IMR-90 (cell line): ENCODE data around the gene TSPAN16. TPM values are rescaled to one million over a fixed set of nuclear protein-coding genes. Genes with fewer than 3 reads are reported as not detected.

Experiments used
- ATAC-seq: fragments of 200-7000 bp; cut with Tn5 transposase; 2 replicates; pipeline ENCODE4 v1.9.1; 2020; ENCODE audit warnings: low read depth, mild to moderate bottlenecking, moderate library complexity
- BruUV-seq: library from RNA; stranded (reverse); fragments of 400-500 nt; replicated peaks from 2 replicates; lab custom pipeline; 2021; lab: Mats Ljungman, UMichigan
- CTCF ChIA-PET: fragments of 300-600 bp; formaldehyde crosslinking; extraction: SDS; loops from one replicate; lab custom pipeline; 2021; ENCODE audit warnings: antibody characterized with exemption; lab: Yijun Ruan, JAX
- POLR2A ChIA-PET: fragments of 300-600 bp; sonication (Branson Sonifier 250); formaldehyde crosslinking; loops from one replicate; lab custom pipeline; 2022; ENCODE audit warnings: antibody characterized with exemption; ENCODE audit not compliant: unreplicated experiment; lab: Charles Lee
- DNase-seq: peaks from one replicate; pipeline ENCODE4 v3.0.0; 2013
- H2AFZ ChIP-seq: replicated peaks from 2 replicates; pipeline ENCODE3; 2013; ENCODE audit warnings: low read length, mild to moderate bottlenecking; ENCODE audit not compliant: poor library complexity
- H2AK5ac ChIP-seq: 2 replicates; pipeline ENCODE4 v1.6.1; 2013; ENCODE audit warnings: low read depth, low read length, inconsistent platforms
- H2AK9ac ChIP-seq: replicated peaks from 2 replicates; pipeline ENCODE3; 2013; ENCODE audit warnings: mild to moderate bottlenecking, low read depth, low read length, moderate library complexity; ENCODE audit not compliant: poor library complexity
- H2BK120ac ChIP-seq: 2 replicates; pipeline ENCODE4 v1.6.1; 2013; ENCODE audit warnings: low read depth, low read length, inconsistent platforms
- H2BK15ac ChIP-seq: 3 replicates; pipeline ENCODE4 v1.6.1; 2013; ENCODE audit warnings: low read depth, low read length, inconsistent platforms
- H2BK20ac ChIP-seq: 2 replicates; pipeline ENCODE4 v1.6.1; 2013; ENCODE audit warnings: low read depth, mild to moderate bottlenecking, inconsistent platforms, low read length, moderate library complexity
- H2BK5ac ChIP-seq: 2 replicates; pipeline ENCODE4 v1.6.1; 2013; ENCODE audit warnings: mild to moderate bottlenecking, low read depth, low read length, inconsistent platforms; ENCODE audit not compliant: poor library complexity, severe bottlenecking
- H3K14ac ChIP-seq: replicated peaks from 2 replicates; pipeline ENCODE4 v1.6.1; 2013; ENCODE audit warnings: low read depth, low read length, inconsistent platforms
- H3K18ac ChIP-seq: 2 replicates; pipeline ENCODE4 v1.6.1; 2013; ENCODE audit warnings: low read depth, low read length, control low read depth
- H3K23ac ChIP-seq: 2 replicates; pipeline ENCODE4 v1.6.1; 2013; ENCODE audit warnings: low read depth, low read length, inconsistent platforms
- H3K27ac ChIP-seq: 2 replicates; pipeline ENCODE4 v1.5.1; 2013; ENCODE audit warnings: mild to moderate bottlenecking, control low read depth, low read length; ENCODE audit not compliant: insufficient read depth
- H3K27me3 ChIP-seq: 2 replicates; pipeline ENCODE4 v1.6.1; 2013; ENCODE audit warnings: low read length; ENCODE audit not compliant: control insufficient read depth, insufficient read depth
- H3K36me3 ChIP-seq: 2 replicates; pipeline ENCODE4 v1.6.1; 2013; ENCODE audit warnings: low read length, mixed read lengths; ENCODE audit not compliant: control insufficient read depth, insufficient read depth
- H3K4ac ChIP-seq: 2 replicates; pipeline ENCODE4 v1.6.1; 2013; ENCODE audit warnings: low read depth, low read length, inconsistent platforms
- H3K4me1 ChIP-seq: 2 replicates; pipeline ENCODE4 v1.6.1; 2013; ENCODE audit warnings: low read length, mixed read lengths; ENCODE audit not compliant: control insufficient read depth, insufficient read depth
- H3K4me2 ChIP-seq: 2 replicates; pipeline ENCODE4 v1.6.1; 2013; ENCODE audit warnings: low read depth, mild to moderate bottlenecking, control low read depth, low read length, moderate library complexity
- H3K4me3 ChIP-seq: 2 replicates; pipeline ENCODE4 v1.5.1; 2013; ENCODE audit warnings: low read depth, mild to moderate bottlenecking, control low read depth, low read length, moderate library complexity; ENCODE audit not compliant: insufficient read depth
- H3K56ac ChIP-seq: 2 replicates; pipeline ENCODE4 v1.6.1; 2013; ENCODE audit warnings: low read length, inconsistent platforms; ENCODE audit not compliant: insufficient read depth; ENCODE audit errors: extremely low read depth
- H3K79me1 ChIP-seq, 2 experiments: 2 replicates each; pipeline ENCODE4 v1.6.1; 2013; ENCODE audit warnings: low read length in 2 of 2, inconsistent platforms in 1 of 2, low read depth in 1 of 2
- H3K9ac ChIP-seq: 2 replicates; pipeline ENCODE4 v1.6.1; 2013; ENCODE audit warnings: low read depth, low read length, control low read depth
- H3K9me1 ChIP-seq: 2 replicates; pipeline ENCODE4 v1.6.1; 2013; ENCODE audit warnings: low read length, inconsistent platforms; ENCODE audit not compliant: insufficient read depth
- H3K9me3 ChIP-seq: 2 replicates; pipeline ENCODE4 v1.6.1; 2013; ENCODE audit warnings: low read length; ENCODE audit not compliant: control insufficient read depth, insufficient read depth
- H4K20me1 ChIP-seq: 2 replicates; pipeline ENCODE4 v1.6.1; 2013; ENCODE audit warnings: low read length, inconsistent platforms; ENCODE audit not compliant: insufficient read depth
- H4K5ac ChIP-seq: 2 replicates; pipeline ENCODE4 v1.6.1; 2013; ENCODE audit warnings: mild to moderate bottlenecking, low read depth, low read length, control low read depth
- H4K8ac ChIP-seq, 2 experiments: 2 replicates each; pipeline ENCODE4 v1.6.1; 2013; ENCODE audit warnings: low read depth in 2 of 2, low read length in 2 of 2, control low read depth in 1 of 2, inconsistent platforms in 1 of 2
- H4K91ac ChIP-seq: 2 replicates; pipeline ENCODE4 v1.6.1; 2013; ENCODE audit warnings: low read depth, low read length, inconsistent platforms; ENCODE audit not compliant: insufficient read depth
- BHLHE40 ChIP-seq: fragments of 150-350 bp; IDR thresholded peaks from 2 replicates; pipeline ENCODE4 v1.6.1; 2016; ENCODE audit warnings: mild to moderate bottlenecking, low read depth, low read length
- CEBPB ChIP-seq: IDR thresholded peaks from 2 replicates; pipeline ENCODE4 v1.6.1; 2012; ENCODE audit warnings: low read depth, low read length, improper control_type of control experiment
- CHD1 ChIP-seq: IDR thresholded peaks from 2 replicates; pipeline ENCODE4 v1.6.1; 2012; ENCODE audit warnings: low read depth, low read length, improper control_type of control experiment
- FOS ChIP-seq: fragments of 150-350 bp; IDR thresholded peaks from 2 replicates; pipeline ENCODE4 v1.6.1; 2016; ENCODE audit warnings: low read depth, low read length
- MAFK ChIP-seq: IDR thresholded peaks from 2 replicates; pipeline ENCODE4 v1.6.1; 2012; ENCODE audit warnings: low read depth, low read length, improper control_type of control experiment
- MAZ ChIP-seq: IDR thresholded peaks from 2 replicates; pipeline ENCODE4 v1.6.1; 2012; ENCODE audit warnings: low read depth, mild to moderate bottlenecking, low read length, improper control_type of control experiment, moderate library complexity, borderline replicate concordance
- MXI1 ChIP-seq: IDR thresholded peaks from 2 replicates; pipeline ENCODE4 v1.6.1; 2012; ENCODE audit warnings: low read depth, mild to moderate bottlenecking, low read length, moderate library complexity, borderline replicate concordance
- NFE2L2 ChIP-seq: fragments of 150-350 bp; IDR thresholded peaks from 2 replicates; pipeline ENCODE4 v1.6.1; 2016; ENCODE audit warnings: low read depth, mild to moderate bottlenecking, low read length
- POLR2A ChIP-seq: IDR thresholded peaks from 2 replicates; pipeline ENCODE4 v1.6.1; 2012; ENCODE audit warnings: mild to moderate bottlenecking, low read depth, low read length
- RCOR1 ChIP-seq: IDR thresholded peaks from 2 replicates; pipeline ENCODE4 v1.6.1; 2012; ENCODE audit warnings: mild to moderate bottlenecking, low read length, improper control_type of control experiment; ENCODE audit not compliant: insufficient replicate concordance
- RFX5 ChIP-seq: IDR thresholded peaks from 2 replicates; pipeline ENCODE4 v1.8.0; 2012; ENCODE audit warnings: low read depth, mild to moderate bottlenecking, low read length, moderate library complexity
- SMC3 ChIP-seq: fragments of 150-350 bp; IDR thresholded peaks from 2 replicates; pipeline ENCODE4 v1.6.1; 2016; ENCODE audit warnings: low read depth, mild to moderate bottlenecking, antibody characterized with exemption, low read length, moderate library complexity
- WGBS, 2 experiments: methylation state at CpG; one replicate each; pipeline versions ENCODE4 v1.1.5 to v1.1.7; 2013; ENCODE audit warnings: missing lambda C conversion rate in 2 of 2; ENCODE audit not compliant: insufficient read length in 1 of 2; ENCODE audit errors: extremely low coverage in 2 of 2; 5-methylcytosine and 5-hydroxymethylcytosine counted together
- dilution Hi-C: fragments of 300-500 bp; cut with HindIII; formaldehyde crosslinking; loops from one replicate; pipeline ENCODE4 v1.14.3; 2018; ENCODE audit warnings: low sequenced_read_pairs; ENCODE audit not compliant: unreplicated experiment
- in situ Hi-C: fragments of 300-500 bp; cut with MboI; formaldehyde crosslinking; loops from 3 replicates; pipeline ENCODE4 v1.14.3; 2019; ENCODE audit warnings: low sequenced_read_pairs, inconsistent platforms, mixed read lengths
- intact Hi-C: fragments of 100-400 bp; cut with micrococcal nuclease; formaldehyde crosslinking; loops from 2 replicates; pipeline ENCODE4 v1.10.0; 2022
- polyA plus RNA-seq, 3 experiments: library from polyadenylated mRNA; depleted of rRNA; stranded (reverse); fragments of >200 nt; gene quantifications; 2 replicates each; pipeline ENCODE4 v1.2.3, GENCODE V29; 2012; ENCODE audit warnings: low replicate concordance in 1 of 3
- total RNA-seq: library from RNA; depleted of rRNA; stranded (reverse); fragments of >200 nt; gene quantifications from 2 replicates; pipeline ENCODE4 v1.2.3, GENCODE V29; 2012
- TF ChIP-seq, protein P1 (sequence below): fragments of 150-350 bp; IDR thresholded peaks from 2 replicates; pipeline ENCODE4 v1.6.1; 2016; ENCODE audit warnings: low read depth, mild to moderate bottlenecking, low read length, moderate library complexity, borderline replicate concordance
- TF ChIP-seq, protein P2 (sequence below): fragments of 150-350 bp; IDR thresholded peaks from 2 replicates; pipeline ENCODE4 v1.6.1; 2017; ENCODE audit warnings: mild to moderate bottlenecking, antibody characterized with exemption, low read length, low read depth

The TSPAN16 gene
- total and polyA plus RNA-seq, 2 of the 4 experiments (the other 2 are of a cell fraction): not detected

DNA sequence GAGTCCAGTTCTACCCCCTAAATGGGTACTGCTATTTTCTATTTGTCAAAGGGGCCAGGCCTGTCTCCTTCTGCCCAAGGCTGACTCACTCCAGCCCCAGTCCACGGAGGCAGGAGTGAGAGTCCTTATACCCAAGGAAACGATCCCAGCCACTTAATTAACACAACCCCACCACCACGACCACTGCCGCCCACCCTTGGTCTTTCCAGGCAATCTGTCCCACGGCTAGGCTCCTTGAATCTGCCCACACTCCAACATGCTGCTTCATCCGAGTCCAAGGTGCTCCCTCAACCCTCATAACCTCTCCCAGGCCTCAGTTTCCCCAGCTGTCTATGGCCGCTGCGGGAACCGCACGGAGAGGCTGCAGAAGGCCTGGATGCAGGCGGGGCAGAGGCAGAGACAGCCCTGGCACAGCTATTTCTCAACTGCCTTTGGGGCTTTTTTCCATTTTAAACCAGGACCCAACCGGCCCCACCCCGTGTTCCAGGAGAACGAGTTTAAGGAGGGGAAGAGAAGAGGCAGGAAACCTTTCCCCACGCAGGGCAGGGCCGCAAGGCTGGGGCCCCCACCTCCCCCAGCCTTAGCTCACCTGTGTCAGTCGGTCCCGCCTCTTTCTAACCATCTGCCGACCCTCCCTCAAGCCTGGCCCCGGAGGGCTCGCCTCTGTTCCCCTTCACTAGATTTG is 42.8 kb downstream of the TSPAN16 start:
- Histone ChIP-seq H2BK5ac (no peak overlapping the region), H4K8ac (peak overlapping the region; percentile 24 to 51; a peak in 3 of 4 replicates), H3K23ac (no peak overlapping the region), H3K4me2 (peak overlapping the region; percentile 86), H3K27me3 (no peaks in the 10 kb centered on the region), H3K4ac (no peak overlapping the region), H2AFZ (peak overlapping the region; percentile 92), H2BK120ac (no peak overlapping the region), H2AK5ac (peak overlapping the region; percentile 75), H3K4me1 (peaks cover 8% of the 10 kb centered on the region), H3K9ac (peak overlapping the region; percentile 73), H4K5ac (no peak overlapping the region), H2BK15ac (no peak overlapping the region), H3K79me1 (peaks cover 0 to 21% of the 10 kb centered on the region in 2 experiments; a peak in 3 of 4 replicates), H4K91ac (no peak overlapping the region), H3K18ac (no peak overlapping the region; the same call in 1 of the 2 replicates), H3K9me3 (no peaks in the 10 kb centered on the region), H4K20me1 (0 out of 2 replicates have a peak, but pooled peaks cover 3% of the 10 kb centered on the region), H2AK9ac (peak overlapping the region; percentile 66), H3K9me1 (peaks cover 8% of the 10 kb centered on the region), H3K56ac (peak overlapping the region; percentile 7; the same call in 1 of the 2 replicates), H3K14ac (no peak overlapping the region), H2BK20ac (no peak overlapping the region), H3K4me3 (peak overlapping the region; percentile 85), H3K27ac (no peak overlapping the region; the same call in 1 of the 2 replicates), H3K36me3 (peaks cover 21% of the 10 kb centered on the region)
- dilution Hi-C loops (no loop called here), intact Hi-C loops (loop anchor here (1.0 to 2.0 kb wide), 2 partner anchors 14 to 44 kb away; no protein-coding TSS in a partner anchor), in situ Hi-C loops (no loop called here)
- ChIA-PET POLR2A (interaction anchor here (0.6 kb wide), 1 partner anchor 25 kb away, joined by 3 read pairs; no protein-coding TSS in a partner anchor), CTCF (no interaction called here)
- 40% methylated on average over 5 of the region's 21 CpGs; no CpG with 5 or more reads in 1 of the 2 experiments for WGBS, 2 experiments
- no peak for ATAC-seq
- BruUV-seq: no TSS peak
- TF ChIP-seq MAZ: no peak
- TF ChIP-seq MXI1: no peak
- TF ChIP-seq BHLHE40: no peak
- no peak for TF ChIP-seq RFX5
- TF ChIP-seq, protein P1, sequence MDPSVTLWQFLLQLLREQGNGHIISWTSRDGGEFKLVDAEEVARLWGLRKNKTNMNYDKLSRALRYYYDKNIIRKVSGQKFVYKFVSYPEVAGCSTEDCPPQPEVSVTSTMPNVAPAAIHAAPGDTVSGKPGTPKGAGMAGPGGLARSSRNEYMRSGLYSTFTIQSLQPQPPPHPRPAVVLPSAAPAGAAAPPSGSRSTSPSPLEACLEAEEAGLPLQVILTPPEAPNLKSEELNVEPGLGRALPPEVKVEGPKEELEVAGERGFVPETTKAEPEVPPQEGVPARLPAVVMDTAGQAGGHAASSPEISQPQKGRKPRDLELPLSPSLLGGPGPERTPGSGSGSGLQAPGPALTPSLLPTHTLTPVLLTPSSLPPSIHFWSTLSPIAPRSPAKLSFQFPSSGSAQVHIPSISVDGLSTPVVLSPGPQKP: no peak
- TF ChIP-seq MAFK: no peak
- no peak for TF ChIP-seq CHD1
- no peak for TF ChIP-seq POLR2A
- TF ChIP-seq, protein P2, sequence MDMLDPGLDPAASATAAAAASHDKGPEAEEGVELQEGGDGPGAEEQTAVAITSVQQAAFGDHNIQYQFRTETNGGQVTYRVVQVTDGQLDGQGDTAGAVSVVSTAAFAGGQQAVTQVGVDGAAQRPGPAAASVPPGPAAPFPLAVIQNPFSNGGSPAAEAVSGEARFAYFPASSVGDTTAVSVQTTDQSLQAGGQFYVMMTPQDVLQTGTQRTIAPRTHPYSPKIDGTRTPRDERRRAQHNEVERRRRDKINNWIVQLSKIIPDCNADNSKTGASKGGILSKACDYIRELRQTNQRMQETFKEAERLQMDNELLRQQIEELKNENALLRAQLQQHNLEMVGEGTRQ: no peak
- TF ChIP-seq NFE2L2: no peak
- TF ChIP-seq SMC3: no peak
- TF ChIP-seq RCOR1: no peak
- no peak for TF ChIP-seq CEBPB
- TF ChIP-seq FOS: no peak
- no peak for DNase-seq
